ENCODE data around the gene MGP.

DNA sequence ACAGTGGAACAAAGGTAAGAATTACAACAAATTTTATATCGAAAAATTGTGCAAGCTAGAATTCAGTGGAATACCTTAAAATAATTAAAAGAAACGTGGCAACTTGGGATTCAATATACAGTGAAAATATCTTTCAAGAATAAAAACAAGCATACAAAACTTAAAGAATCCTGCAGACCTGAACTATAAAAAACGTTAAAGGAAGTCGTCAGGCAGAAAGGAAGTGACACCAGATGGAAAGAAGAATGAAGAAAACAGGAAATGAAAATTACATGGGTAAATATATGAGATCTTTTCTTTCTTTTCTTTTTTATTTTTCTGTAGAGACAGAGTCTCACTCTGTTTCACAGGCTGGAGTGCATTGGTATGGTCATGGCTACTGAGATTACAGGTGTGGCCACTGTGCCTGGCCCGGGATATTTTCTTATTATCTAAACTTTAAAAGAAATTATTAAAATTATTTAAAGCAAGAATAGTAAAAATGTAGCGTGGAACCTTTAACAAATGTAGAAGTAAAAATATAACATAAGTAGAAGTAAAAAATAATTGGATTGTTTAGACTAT is 4.7 kb downstream of the MGP start:
- TF ChIP-seq, protein P1, sequence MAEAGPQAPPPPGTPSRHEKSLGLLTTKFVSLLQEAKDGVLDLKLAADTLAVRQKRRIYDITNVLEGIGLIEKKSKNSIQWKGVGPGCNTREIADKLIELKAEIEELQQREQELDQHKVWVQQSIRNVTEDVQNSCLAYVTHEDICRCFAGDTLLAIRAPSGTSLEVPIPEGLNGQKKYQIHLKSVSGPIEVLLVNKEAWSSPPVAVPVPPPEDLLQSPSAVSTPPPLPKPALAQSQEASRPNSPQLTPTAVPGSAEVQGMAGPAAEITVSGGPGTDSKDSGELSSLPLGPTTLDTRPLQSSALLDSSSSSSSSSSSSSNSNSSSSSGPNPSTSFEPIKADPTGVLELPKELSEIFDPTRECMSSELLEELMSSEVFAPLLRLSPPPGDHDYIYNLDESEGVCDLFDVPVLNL (CRISPR knock-in tag; IDR thresholded peaks at IDR 0.05; ENCODE audit: borderline replicate concordance, low read depth) = no peak
- TF ChIP-seq, protein P2, sequence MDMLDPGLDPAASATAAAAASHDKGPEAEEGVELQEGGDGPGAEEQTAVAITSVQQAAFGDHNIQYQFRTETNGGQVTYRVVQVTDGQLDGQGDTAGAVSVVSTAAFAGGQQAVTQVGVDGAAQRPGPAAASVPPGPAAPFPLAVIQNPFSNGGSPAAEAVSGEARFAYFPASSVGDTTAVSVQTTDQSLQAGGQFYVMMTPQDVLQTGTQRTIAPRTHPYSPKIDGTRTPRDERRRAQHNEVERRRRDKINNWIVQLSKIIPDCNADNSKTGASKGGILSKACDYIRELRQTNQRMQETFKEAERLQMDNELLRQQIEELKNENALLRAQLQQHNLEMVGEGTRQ (CRISPR knock-in tag; IDR thresholded peaks at IDR 0.05) = no peak
- TF ChIP-seq, protein P3, sequence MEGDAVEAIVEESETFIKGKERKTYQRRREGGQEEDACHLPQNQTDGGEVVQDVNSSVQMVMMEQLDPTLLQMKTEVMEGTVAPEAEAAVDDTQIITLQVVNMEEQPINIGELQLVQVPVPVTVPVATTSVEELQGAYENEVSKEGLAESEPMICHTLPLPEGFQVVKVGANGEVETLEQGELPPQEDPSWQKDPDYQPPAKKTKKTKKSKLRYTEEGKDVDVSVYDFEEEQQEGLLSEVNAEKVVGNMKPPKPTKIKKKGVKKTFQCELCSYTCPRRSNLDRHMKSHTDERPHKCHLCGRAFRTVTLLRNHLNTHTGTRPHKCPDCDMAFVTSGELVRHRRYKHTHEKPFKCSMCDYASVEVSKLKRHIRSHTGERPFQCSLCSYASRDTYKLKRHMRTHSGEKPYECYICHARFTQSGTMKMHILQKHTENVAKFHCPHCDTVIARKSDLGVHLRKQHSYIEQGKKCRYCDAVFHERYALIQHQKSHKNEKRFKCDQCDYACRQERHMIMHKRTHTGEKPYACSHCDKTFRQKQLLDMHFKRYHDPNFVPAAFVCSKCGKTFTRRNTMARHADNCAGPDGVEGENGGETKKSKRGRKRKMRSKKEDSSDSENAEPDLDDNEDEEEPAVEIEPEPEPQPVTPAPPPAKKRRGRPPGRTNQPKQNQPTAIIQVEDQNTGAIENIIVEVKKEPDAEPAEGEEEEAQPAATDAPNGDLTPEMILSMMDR (IDR thresholded peaks at IDR 0.05) = no peak

All from WTC11 (cell line).